ENCODE data around the gene GFRA3.

GRCh38 chr5:138305797-138306196 is 31.4 kb upstream of the GFRA3 start:
- TF ChIP-seq TAF1 (IDR thresholded peaks at IDR 0.05; ENCODE audit: borderline replicate concordance, insufficient read depth, low read length): no peak
- TF ChIP-seq POLR2AphosphoS5 (IDR thresholded peaks at IDR 0.05; ENCODE audit: low read depth, low read length): no peak
- TF ChIP-seq SIN3A (IDR thresholded peaks at IDR 0.05; ENCODE audit: borderline replicate concordance, insufficient read depth, low read length): no peak
- TF ChIP-seq REST (IDR thresholded peaks at IDR 0.05; ENCODE audit: insufficient read depth in 1 of 2, low read depth in 2 of 2, low read length in 2 of 2): no peak
- TF ChIP-seq FOXP2 (optimal IDR thresholded peaks at IDR 0.05; ENCODE audit: borderline replicate concordance, extremely low read depth, extremely low read length, insufficient read depth): no peak
